Measurements from ENCODE around the gene SORCS1. TPM values are rescaled to one million over a fixed set of nuclear protein-coding genes. Genes with fewer than 3 reads are reported as not detected.
A peak's percentile ranks its signal among the peaks of the same experiment; 100 is the strongest.

Gene SORCS1
- total RNA-seq, 1 donor from 2014 or later = 11.1 TPM

DNA sequence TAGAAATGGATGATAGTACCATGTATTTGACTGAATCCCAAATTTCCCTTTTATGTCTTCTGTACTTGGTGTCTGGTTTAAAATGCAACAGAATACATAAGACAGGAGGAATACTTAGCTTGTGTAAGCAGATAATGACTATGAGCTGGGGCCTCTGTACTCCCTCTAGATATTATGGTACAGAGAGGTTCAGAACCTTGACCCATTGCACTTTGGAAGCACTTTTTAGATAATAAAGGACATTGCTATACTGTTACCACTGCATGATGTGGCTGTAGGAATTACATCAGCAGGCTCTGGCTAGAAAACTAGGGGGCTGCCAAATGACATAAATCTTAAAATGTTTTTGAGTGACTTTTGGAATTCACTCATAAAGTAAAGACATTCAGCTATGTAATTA lies 526.6 kb downstream of the SORCS1 start:
- Mint-ChIP-seq H3K4me3 (no peak overlapping the region), H3K36me3 (no peaks in the 10 kb centered on the region), H3K9me3 (no peaks in the 10 kb centered on the region), H3K27ac (no peak overlapping the region), H3K27me3 (ENCODE audit: insufficient read depth, low read depth) (no peaks in the 10 kb centered on the region), H3K4me1 (no peaks in the 10 kb centered on the region)
- H3K4me1 ChIP-seq = peaks cover 7% of the 10 kb centered on the region
- no peaks in the 10 kb centered on the region for H3F3A ChIP-seq (ENCODE audit: low read depth)
- no peak for DNase-seq (ENCODE audit: low spot score)
- no peak overlapping the region for H3K9ac ChIP-seq
- no peak overlapping the region for H3K4me3 ChIP-seq
- H3K79me2 ChIP-seq (ENCODE audit: low read depth) = no peaks in the 10 kb centered on the region
- no peak for TF ChIP-seq EZH2phosphoT487 (IDR thresholded peaks at IDR 0.05)
- H3K9me3 ChIP-seq (ENCODE audit: low read depth) = no peaks in the 10 kb centered on the region
- no peaks in the 10 kb centered on the region for H3K27me3 ChIP-seq
- H2AFZ ChIP-seq (replicated peaks) = no peak overlapping the region
- no peak overlapping the region for H3K4me2 ChIP-seq
- no peaks in the 10 kb centered on the region for H3K36me3 ChIP-seq
- no peak overlapping the region for H3K27ac ChIP-seq
- no peaks in the 10 kb centered on the region for H4K20me1 ChIP-seq (ENCODE audit: low read depth)

DNA sequence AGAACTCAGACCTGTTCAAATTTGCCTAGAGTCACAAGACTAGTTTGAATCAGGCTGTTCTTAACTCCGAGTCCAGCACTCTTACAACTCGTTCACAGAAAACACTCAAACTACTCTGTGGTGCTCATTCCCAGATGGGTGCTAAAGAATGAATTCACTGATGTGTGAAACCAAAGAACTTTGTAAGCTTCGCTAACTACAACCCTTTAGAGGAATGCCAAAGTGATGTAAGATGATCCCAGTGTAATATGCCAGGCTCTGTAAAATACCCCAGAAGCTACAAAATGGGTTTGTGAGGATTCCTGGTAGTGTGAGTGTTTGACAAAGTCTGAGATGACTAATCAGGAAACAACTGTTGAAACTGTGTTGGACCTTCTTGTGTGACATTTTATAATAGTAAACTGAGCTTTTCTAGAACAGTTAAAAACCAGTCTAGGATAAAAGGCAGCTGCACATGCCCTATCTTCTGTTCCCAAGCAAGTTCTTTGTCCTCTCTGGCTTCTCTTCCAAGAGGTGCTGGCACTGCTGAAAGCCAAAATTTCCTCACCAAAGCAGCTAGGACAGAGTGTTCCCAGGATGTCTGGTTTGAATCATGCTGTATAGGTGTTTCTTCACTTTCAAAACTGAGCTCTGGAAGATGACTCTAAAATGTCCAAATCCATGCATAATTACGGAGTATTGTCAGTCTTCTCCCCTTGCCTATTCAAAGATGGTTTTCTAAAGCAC lies 527.6 kb downstream of the SORCS1 start:
- no peaks in the 10 kb centered on the region for H3K36me3 Mint-ChIP-seq
- no peaks in the 10 kb centered on the region for H3K4me1 Mint-ChIP-seq
- no peaks in the 10 kb centered on the region for H3K27me3 Mint-ChIP-seq (ENCODE audit: insufficient read depth, low read depth)
- Histone ChIP-seq H3F3A (ENCODE audit: low read depth) (no peaks in the 10 kb centered on the region), H3K4me2 (no peak overlapping the region), H3K79me2 (ENCODE audit: low read depth) (no peaks in the 10 kb centered on the region), H3K27me3 (no peaks in the 10 kb centered on the region), H4K20me1 (ENCODE audit: low read depth) (no peaks in the 10 kb centered on the region), H3K4me1 (peaks cover 7% of the 10 kb centered on the region), H3K9ac (no peak overlapping the region), H3K27ac (peak overlapping the region; percentile 57), H3K4me3 (no peak overlapping the region), H2AFZ (replicated peaks) (no peak overlapping the region), H3K36me3 (no peaks in the 10 kb centered on the region), H3K9me3 (ENCODE audit: low read depth) (no peaks in the 10 kb centered on the region)
- peak; percentile 14 for DNase-seq (ENCODE audit: low spot score)
- H3K9me3 Mint-ChIP-seq = no peaks in the 10 kb centered on the region
- TF ChIP-seq, protein P1, sequence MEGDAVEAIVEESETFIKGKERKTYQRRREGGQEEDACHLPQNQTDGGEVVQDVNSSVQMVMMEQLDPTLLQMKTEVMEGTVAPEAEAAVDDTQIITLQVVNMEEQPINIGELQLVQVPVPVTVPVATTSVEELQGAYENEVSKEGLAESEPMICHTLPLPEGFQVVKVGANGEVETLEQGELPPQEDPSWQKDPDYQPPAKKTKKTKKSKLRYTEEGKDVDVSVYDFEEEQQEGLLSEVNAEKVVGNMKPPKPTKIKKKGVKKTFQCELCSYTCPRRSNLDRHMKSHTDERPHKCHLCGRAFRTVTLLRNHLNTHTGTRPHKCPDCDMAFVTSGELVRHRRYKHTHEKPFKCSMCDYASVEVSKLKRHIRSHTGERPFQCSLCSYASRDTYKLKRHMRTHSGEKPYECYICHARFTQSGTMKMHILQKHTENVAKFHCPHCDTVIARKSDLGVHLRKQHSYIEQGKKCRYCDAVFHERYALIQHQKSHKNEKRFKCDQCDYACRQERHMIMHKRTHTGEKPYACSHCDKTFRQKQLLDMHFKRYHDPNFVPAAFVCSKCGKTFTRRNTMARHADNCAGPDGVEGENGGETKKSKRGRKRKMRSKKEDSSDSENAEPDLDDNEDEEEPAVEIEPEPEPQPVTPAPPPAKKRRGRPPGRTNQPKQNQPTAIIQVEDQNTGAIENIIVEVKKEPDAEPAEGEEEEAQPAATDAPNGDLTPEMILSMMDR (IDR thresholded peaks at IDR 0.05) = no peak
- no peak for TF ChIP-seq EZH2phosphoT487 (IDR thresholded peaks at IDR 0.05)
- no peak for TF ChIP-seq EZH2 (IDR thresholded peaks at IDR 0.05)
- no peak overlapping the region for H3K27ac Mint-ChIP-seq
- H3K4me3 Mint-ChIP-seq = no peak overlapping the region

DNA sequence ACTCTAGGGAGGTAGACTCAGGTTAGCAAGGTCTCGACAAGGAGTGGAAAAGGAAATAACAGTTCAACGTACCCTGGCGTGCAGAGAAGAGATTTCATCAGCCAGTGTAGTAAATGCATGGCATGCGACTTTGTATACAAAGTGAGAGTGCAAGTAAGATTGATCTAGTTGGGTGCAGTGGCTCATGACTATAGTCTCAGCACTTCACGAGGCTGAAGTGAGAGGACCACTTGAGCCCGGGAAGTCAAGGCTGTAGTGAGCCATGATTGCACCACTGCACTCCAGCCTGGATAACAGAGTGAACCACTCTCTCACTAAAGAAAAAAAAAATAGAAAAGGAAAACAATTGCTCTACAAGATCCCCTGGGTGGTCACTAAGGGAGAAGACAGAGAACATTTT lies 528.6 kb downstream of the SORCS1 start:
- H3F3A ChIP-seq (ENCODE audit: low read depth) = no peaks in the 10 kb centered on the region
- H3K27ac Mint-ChIP-seq = no peak overlapping the region
- H3K27me3 Mint-ChIP-seq (ENCODE audit: insufficient read depth, low read depth) = no peaks in the 10 kb centered on the region
- H3K4me1 ChIP-seq = peaks cover 7% of the 10 kb centered on the region
- no peak overlapping the region for H3K9ac ChIP-seq
- no peaks in the 10 kb centered on the region for H3K36me3 ChIP-seq
- H3K27me3 ChIP-seq = no peaks in the 10 kb centered on the region
- H3K27ac ChIP-seq = no peak overlapping the region
- H3K9me3 ChIP-seq (ENCODE audit: low read depth) = no peaks in the 10 kb centered on the region
- no peaks in the 10 kb centered on the region for H4K20me1 ChIP-seq (ENCODE audit: low read depth)
- no peaks in the 10 kb centered on the region for H3K9me3 Mint-ChIP-seq
- no peaks in the 10 kb centered on the region for H3K36me3 Mint-ChIP-seq
- no peak for TF ChIP-seq EZH2phosphoT487 (IDR thresholded peaks at IDR 0.05)
- TF ChIP-seq, protein P1 (IDR thresholded peaks at IDR 0.05) = no peak
- no peak for TF ChIP-seq EZH2 (IDR thresholded peaks at IDR 0.05)
- no peak overlapping the region for H3K4me3 Mint-ChIP-seq
- H3K4me3 ChIP-seq = no peak overlapping the region
- no peak overlapping the region for H2AFZ ChIP-seq (replicated peaks)
- H3K4me2 ChIP-seq = no peak overlapping the region
- DNase-seq (ENCODE audit: low spot score) = no peak
- no peaks in the 10 kb centered on the region for H3K4me1 Mint-ChIP-seq
- H3K79me2 ChIP-seq (ENCODE audit: low read depth) = no peaks in the 10 kb centered on the region

DNA sequence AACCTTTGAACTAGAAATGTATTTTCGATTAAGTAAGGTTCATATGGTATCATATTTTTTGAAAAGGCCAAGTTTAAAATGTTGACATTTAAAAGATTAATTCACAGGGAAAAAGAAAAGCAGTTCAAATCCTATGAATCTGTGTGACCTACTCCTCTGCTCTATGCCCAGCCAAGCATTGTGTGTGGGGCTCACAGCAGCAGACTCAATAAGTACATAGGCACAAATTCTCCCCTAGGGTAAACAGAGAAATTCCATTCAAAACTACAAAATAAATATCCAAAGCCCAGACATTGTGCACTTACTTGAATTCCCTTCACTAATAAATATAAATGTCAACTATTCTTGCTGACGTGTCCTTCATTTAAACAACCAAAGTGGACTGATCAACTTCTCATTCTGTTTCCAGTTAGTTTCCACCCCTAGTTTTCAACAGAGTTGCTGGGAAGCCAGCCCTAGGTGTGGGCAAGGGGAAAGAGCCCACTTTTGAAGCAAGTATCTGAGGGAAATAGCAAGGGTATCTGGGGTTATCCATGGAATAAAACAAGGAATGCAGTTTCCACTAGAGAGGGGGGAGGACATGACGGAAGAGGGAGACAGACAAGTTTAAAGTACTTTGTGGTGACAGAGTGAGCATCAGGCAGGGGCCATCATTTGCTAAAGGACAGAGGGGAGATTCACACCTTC lies 533.3 kb downstream of the SORCS1 start:
- H3K36me3 Mint-ChIP-seq = no peaks in the 10 kb centered on the region
- Histone ChIP-seq H3K36me3 (no peaks in the 10 kb centered on the region), H3K4me2 (no peak overlapping the region), H4K20me1 (ENCODE audit: low read depth) (no peaks in the 10 kb centered on the region), H3K79me2 (ENCODE audit: low read depth) (no peaks in the 10 kb centered on the region), H2AFZ (replicated peaks) (no peak overlapping the region), H3K9ac (no peak overlapping the region), H3K27ac (no peak overlapping the region), H3K27me3 (no peaks in the 10 kb centered on the region), H3K4me3 (no peak overlapping the region), H3K9me3 (ENCODE audit: low read depth) (no peaks in the 10 kb centered on the region), H3F3A (ENCODE audit: low read depth) (no peaks in the 10 kb centered on the region), H3K4me1 (peaks cover 1% of the 10 kb centered on the region)
- no peaks in the 10 kb centered on the region for H3K4me1 Mint-ChIP-seq
- no peaks in the 10 kb centered on the region for H3K9me3 Mint-ChIP-seq
- no peak overlapping the region for H3K4me3 Mint-ChIP-seq
- H3K27ac Mint-ChIP-seq = no peak overlapping the region
- DNase-seq (ENCODE audit: low spot score) = no peak
- TF ChIP-seq EZH2 (IDR thresholded peaks at IDR 0.05) (no peak), EZH2phosphoT487 (IDR thresholded peaks at IDR 0.05) (no peak)
- TF ChIP-seq, protein P1 (IDR thresholded peaks at IDR 0.05) = no peak
- no peaks in the 10 kb centered on the region for H3K27me3 Mint-ChIP-seq (ENCODE audit: insufficient read depth, low read depth)

All from neural progenitor cell (in vitro differentiated cells).